Measurements from ENCODE around the gene NPEPL1. TPM values are rescaled to one million over a fixed set of nuclear protein-coding genes. Genes with fewer than 3 reads are reported as not detected.

The NPEPL1 gene
- total and polyA plus RNA-seq, 10 of the 15 experiments (the other 5 are each of a cell fraction or from before 2014, with no cell fraction given), result 0.08 to 21.3 (median 10.2) TPM

- TF ChIP-seq PBX3 (IDR thresholded peaks at IDR 0.05; ENCODE audit: insufficient replicate concordance, low read depth, low read length), result peak; percentile 12
- TF ChIP-seq SMARCA5 (IDR thresholded peaks at IDR 0.05), result peak; percentile 98
- TF ChIP-seq MYB (IDR thresholded peaks at IDR 0.05; ENCODE audit: borderline replicate concordance, low read depth, low read length), result peak; percentile 21; the same call in 1 of the 2 replicates
- peak; percentile 77 for TF ChIP-seq NKRF (conservative IDR thresholded peaks at IDR 0.05)
- TF ChIP-seq NFYA (IDR thresholded peaks at IDR 0.05; ENCODE audit: borderline replicate concordance, low read depth, low read length), result no peak
These were observed 41.6 kb upstream of the NPEPL1 start, which contains the start of gene STX16 (continued) for GRCh38 chr20:58650776-58651558.

GRCh38 chr20:58651559-58651945 is 41.0 kb upstream of the NPEPL1 start:
- CTCF ChIA-PET, result interaction anchor here (0.6 to 2.0 kb wide), 19 partner anchors 8 to 811 kb away, joined by 3 to 12 read pairs (median 3); partner anchors contain the start of gene VAPB
- DNase-seq (ENCODE audit: low read depth, low spot score) (no peak), ATAC-seq (no peak), FAIRE-seq (no peak)
- H3K27ac ChIP-seq (ENCODE audit: control insufficient read depth, insufficient read depth), result peak overlapping the region; percentile 93
- POLR2A ChIA-PET, result interaction anchor here (0.5 to 2.0 kb wide), 6 partner anchors 13 to 339 kb away, joined by 3 to 9 read pairs (median 4); partner anchors contain the start of gene VAPB
- SMC1A ChIA-PET (ENCODE audit: uncharacterized antibody, unreplicated experiment), result interaction anchor here (0.9 to 2.4 kb wide), 8 partner anchors 9 to 344 kb away, joined by 3 to 13 read pairs (median 4); no protein-coding TSS in a partner anchor
- intact Hi-C loops (cut with micrococcal nuclease; ENCODE audit: unreplicated experiment), result loop anchor here (2.0 to 10.0 kb wide), 6 partner anchors 41 to 383 kb away; partner anchors contain the start of genes ATP5F1E, GNAS, GNAS-AS1 and NELFCD
- no peaks in the 10 kb centered on the region for H4K20me1 ChIP-seq (ENCODE audit: control insufficient read depth, insufficient read depth)
- H3K27me3 ChIP-seq (replicated peaks in 1 of 2; ENCODE audit: control insufficient read depth in 2 of 2, insufficient read depth in 2 of 2, low read length in 1 of 2), result no peaks in the 10 kb centered on the region
- peak overlapping the region; percentile 92 for H3K4me3 ChIP-seq
- peaks cover 57% of the 10 kb centered on the region for H3K79me2 ChIP-seq (ENCODE audit: control insufficient read depth, insufficient read depth, low read length)
- H3K4me2 ChIP-seq (ENCODE audit: control insufficient read depth, insufficient read depth), result peak overlapping the region; percentile 77
- no peaks in the 10 kb centered on the region for H3K9me3 ChIP-seq (replicated peaks; ENCODE audit: control insufficient read depth, insufficient read depth, low read length)
- in situ Hi-C loops (cut with MboI), result loop anchor here (10.0 to 25.0 kb wide), 3 partner anchors 257 to 1264 kb away; partner anchors contain the start of genes PRELID3B and RBM38
- H3K36me3 ChIP-seq (ENCODE audit: control insufficient read depth in 2 of 2, insufficient read depth in 2 of 2, low read length in 1 of 2), result peaks cover 0 to under 1% of the 10 kb centered on the region in 2 experiments; a peak in 1 of 4 replicates
- peaks cover 3% of the 10 kb centered on the region for H3K4me1 ChIP-seq (ENCODE audit: control insufficient read depth, insufficient read depth, low read length)
- WGBS (ENCODE audit: insufficient coverage, insufficient replicate concordance, low lambda C conversion rate, missing lambda C conversion rate), result 1% methylated on average over 18 of the region's 18 CpGs
- RAD21 ChIA-PET (ENCODE audit: unreplicated experiment), result interaction anchor here (0.6 to 2.5 kb wide), 17 partner anchors 8 to 439 kb away, joined by 3 to 10 read pairs (median 3); partner anchors contain the start of genes ATP5F1E and VAPB
- H2AFZ ChIP-seq (ENCODE audit: control insufficient read depth, low read depth, low read length), result peak overlapping the region; percentile 57
- no TSS peak for BruUV-seq (replicated peaks)
- peak overlapping the region; percentile 95 for H3K9ac ChIP-seq (ENCODE audit: control insufficient read depth, insufficient read depth, low read length)
- no peak for TF ChIP-seq RAD51 (IDR thresholded peaks at IDR 0.05)
- TF ChIP-seq JUNB (IDR thresholded peaks at IDR 0.05), result no peak
- peak; percentile 13; the same call in 1 of the 2 replicates for TF ChIP-seq SMAD5 (IDR thresholded peaks at IDR 0.05; ENCODE audit: low read depth)
- TF ChIP-seq BCL3 (IDR thresholded peaks at IDR 0.05; ENCODE audit: borderline replicate concordance, insufficient read depth, low read depth, low read length, poor library complexity, severe bottlenecking), result no peak
- TF ChIP-seq HDAC2 (IDR thresholded peaks at IDR 0.05), result no peak
- TF ChIP-seq HSF1 (IDR thresholded peaks at IDR 0.05; ENCODE audit: low read depth, low read length), result no peak
- TF ChIP-seq EED (IDR thresholded peaks at IDR 0.05; ENCODE audit: low read depth), result no peak
- TF ChIP-seq POLR2AphosphoS5 (IDR thresholded peaks at IDR 0.05; ENCODE audit: low read length), result peak; percentile 0; the same call in 1 of the 2 replicates
- no peak for TF ChIP-seq ZNF207 (IDR thresholded peaks at IDR 0.05; ENCODE audit: borderline replicate concordance)
- no peak for TF ChIP-seq SP1 (IDR thresholded peaks at IDR 0.05; ENCODE audit: low read depth, low read length)

Data from GM12878 (cell line).